ENCODE results near the gene NUP188.
"Not testable (repeated sequence)": the region's sequence is repeated elsewhere in the genome, so short reads cannot be mapped to it uniquely, and the experiment has no call there.

NUP188 gene

DNA sequence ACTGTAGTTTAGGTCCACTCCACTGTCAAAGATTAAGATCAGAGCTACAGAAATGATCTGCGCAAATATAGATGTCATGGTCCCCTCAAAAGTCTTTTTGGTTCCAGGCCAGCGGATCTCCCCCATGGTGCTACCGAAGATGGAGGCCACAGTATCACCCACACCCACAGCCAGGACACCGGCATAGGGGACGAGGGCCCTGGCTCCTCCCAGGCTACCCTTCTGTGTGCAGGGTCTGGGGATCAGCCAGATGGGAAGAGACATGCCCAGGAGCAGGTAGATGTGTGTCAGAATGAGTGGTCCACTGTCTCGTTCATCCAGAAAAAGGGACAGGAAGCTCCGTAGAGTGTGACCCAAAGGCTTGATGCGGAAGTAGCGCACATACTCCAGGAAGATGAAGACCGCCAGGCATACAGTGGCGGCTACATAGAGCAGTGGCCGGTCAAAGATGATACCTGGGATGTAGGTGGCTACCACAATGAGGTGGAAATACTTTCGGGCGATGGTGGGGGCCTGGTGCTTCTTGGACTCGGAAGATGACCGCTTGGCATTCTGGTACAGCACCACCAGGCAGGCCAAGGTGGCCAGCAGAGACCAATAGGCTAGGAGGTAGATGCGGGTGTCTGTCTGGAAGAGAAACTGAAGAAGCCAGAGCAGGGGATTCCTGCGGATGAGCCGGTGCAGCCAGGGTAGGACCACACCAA lies 1.5 kb upstream of the NUP188 start:
- no peaks in the 10 kb centered on the region; the same call in 1 of the 2 replicates for H3F3A ChIP-seq (ENCODE audit: control insufficient read depth, insufficient read depth)
- H3K9me2 ChIP-seq (replicated peaks; ENCODE audit: control insufficient read depth, low read length), result no peaks in the 10 kb centered on the region
- peak overlapping the region; percentile 83 for H3K4me2 ChIP-seq (ENCODE audit: low read length)
- H3K4me3 ChIP-seq (ENCODE audit: low read length), result peak overlapping the region; percentile 93; the same call in 1 of the 2 replicates
- H3K4me1 ChIP-seq (ENCODE audit: control insufficient read depth, low read length), result peaks cover 14% of the 10 kb centered on the region
- no peaks in the 10 kb centered on the region for H4K20me1 ChIP-seq (ENCODE audit: control insufficient read depth, insufficient read depth, low read depth, low read length)
- H3K36me3 ChIP-seq (ENCODE audit: control insufficient read depth, low read length), result peaks cover 21% of the 10 kb centered on the region
- TF ChIP-seq, protein P1, sequence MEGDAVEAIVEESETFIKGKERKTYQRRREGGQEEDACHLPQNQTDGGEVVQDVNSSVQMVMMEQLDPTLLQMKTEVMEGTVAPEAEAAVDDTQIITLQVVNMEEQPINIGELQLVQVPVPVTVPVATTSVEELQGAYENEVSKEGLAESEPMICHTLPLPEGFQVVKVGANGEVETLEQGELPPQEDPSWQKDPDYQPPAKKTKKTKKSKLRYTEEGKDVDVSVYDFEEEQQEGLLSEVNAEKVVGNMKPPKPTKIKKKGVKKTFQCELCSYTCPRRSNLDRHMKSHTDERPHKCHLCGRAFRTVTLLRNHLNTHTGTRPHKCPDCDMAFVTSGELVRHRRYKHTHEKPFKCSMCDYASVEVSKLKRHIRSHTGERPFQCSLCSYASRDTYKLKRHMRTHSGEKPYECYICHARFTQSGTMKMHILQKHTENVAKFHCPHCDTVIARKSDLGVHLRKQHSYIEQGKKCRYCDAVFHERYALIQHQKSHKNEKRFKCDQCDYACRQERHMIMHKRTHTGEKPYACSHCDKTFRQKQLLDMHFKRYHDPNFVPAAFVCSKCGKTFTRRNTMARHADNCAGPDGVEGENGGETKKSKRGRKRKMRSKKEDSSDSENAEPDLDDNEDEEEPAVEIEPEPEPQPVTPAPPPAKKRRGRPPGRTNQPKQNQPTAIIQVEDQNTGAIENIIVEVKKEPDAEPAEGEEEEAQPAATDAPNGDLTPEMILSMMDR (IDR thresholded peaks at IDR 0.05; ENCODE audit: low read depth, low read length, poor library complexity, severe bottlenecking), result no peak
- H3K27me3 ChIP-seq (ENCODE audit: control insufficient read depth, low read length), result no peaks in the 10 kb centered on the region
- no peaks in the 10 kb centered on the region for H3K9me3 ChIP-seq (ENCODE audit: control insufficient read depth, insufficient read depth, low read length)
- peaks cover 49% of the 10 kb centered on the region for H3K79me2 ChIP-seq (ENCODE audit: control insufficient read depth, low read length)
- H3K27ac ChIP-seq (ENCODE audit: low read depth, low read length), result no peak overlapping the region

DNA sequence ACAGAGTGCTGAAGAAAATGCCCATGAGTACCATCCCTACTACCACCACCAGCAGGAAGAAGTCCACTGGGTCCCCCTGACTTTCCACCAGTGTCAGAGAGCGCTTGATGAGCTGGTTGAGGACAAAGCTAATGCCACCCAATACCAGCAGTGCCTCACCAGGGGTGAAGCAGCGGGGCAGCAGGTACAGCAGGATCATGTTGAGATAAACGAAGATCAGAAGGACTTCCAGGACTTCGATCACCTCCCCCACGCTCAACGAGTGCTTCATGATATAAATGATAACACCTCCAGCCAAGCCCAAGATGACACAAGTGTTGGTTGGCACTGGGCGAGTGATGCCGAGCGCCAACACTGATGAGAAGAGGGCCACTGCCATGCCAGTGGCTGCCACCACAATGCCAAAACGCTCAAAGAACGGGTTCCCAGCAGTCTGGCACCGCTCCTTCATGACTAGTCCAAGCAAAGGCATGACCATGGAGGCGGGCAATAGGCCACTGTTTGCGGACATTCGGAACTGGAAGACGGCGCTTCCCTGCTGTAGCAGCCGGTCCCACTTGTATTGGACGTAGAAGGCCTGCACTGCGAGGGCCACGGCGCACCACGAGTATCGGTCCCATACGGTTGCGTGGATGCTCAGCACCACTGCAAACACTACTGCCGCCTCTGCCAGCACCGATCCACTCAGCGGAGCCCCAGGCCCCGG lies 775 bp upstream of the NUP188 start:
- peaks cover 49% of the 10 kb centered on the region for H3K79me2 ChIP-seq (ENCODE audit: control insufficient read depth, low read length)
- H3K9me3 ChIP-seq (ENCODE audit: control insufficient read depth, insufficient read depth, low read length), result no peaks in the 10 kb centered on the region
- H4K20me1 ChIP-seq (ENCODE audit: control insufficient read depth, insufficient read depth, low read depth, low read length), result no peaks in the 10 kb centered on the region
- H3K4me1 ChIP-seq (ENCODE audit: control insufficient read depth, low read length), result peaks cover 14% of the 10 kb centered on the region
- no peaks in the 10 kb centered on the region for H3K9me2 ChIP-seq (replicated peaks; ENCODE audit: control insufficient read depth, low read length)
- H3K4me3 ChIP-seq (ENCODE audit: low read length), result peak overlapping the region; percentile 93
- no peaks in the 10 kb centered on the region for H3K27me3 ChIP-seq (ENCODE audit: control insufficient read depth, low read length)
- peaks cover 28% of the 10 kb centered on the region for H3K36me3 ChIP-seq (ENCODE audit: control insufficient read depth, low read length)
- TF ChIP-seq EZH2phosphoT487 (IDR thresholded peaks at IDR 0.05; ENCODE audit: borderline replicate concordance, low read length), result no peak
- TF ChIP-seq, protein P1 (IDR thresholded peaks at IDR 0.05; ENCODE audit: low read depth, low read length, poor library complexity, severe bottlenecking), result no peak
- H3K27ac ChIP-seq (ENCODE audit: low read depth, low read length), result no peak overlapping the region
- no peaks in the 10 kb centered on the region; the same call in 1 of the 2 replicates for H3F3A ChIP-seq (ENCODE audit: control insufficient read depth, insufficient read depth)
- peak overlapping the region; percentile 83 for H3K4me2 ChIP-seq (ENCODE audit: low read length)

DNA sequence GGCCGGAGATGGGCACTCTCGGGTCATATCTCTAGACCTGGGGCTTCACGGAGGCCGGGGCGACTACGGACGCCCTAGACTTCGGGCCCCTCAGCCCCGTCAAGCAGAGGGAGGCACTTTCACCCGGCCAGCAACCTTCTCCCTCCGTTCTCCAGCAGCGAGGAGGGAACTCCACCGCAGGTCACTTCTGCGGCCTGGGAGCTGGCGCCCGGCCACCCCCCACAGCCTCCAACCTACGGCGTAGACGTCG lies 297 bp upstream of the NUP188 start:
- Histone ChIP-seq H3K4me3 (ENCODE audit: low read length) (peak overlapping the region; percentile 93), H3K27me3 (ENCODE audit: control insufficient read depth, low read length) (no peaks in the 10 kb centered on the region), H3K36me3 (ENCODE audit: control insufficient read depth, low read length) (peaks cover 31% of the 10 kb centered on the region), H3K4me1 (ENCODE audit: control insufficient read depth, low read length) (peaks cover 14% of the 10 kb centered on the region), H3K4me2 (ENCODE audit: low read length) (peak overlapping the region; percentile 83), H3K79me2 (ENCODE audit: control insufficient read depth, low read length) (peaks cover 49% of the 10 kb centered on the region), H3K27ac (ENCODE audit: low read depth, low read length) (peak overlapping the region; percentile 57; the same call in 1 of the 2 replicates), H3K9me3 (ENCODE audit: control insufficient read depth, insufficient read depth, low read length) (no peaks in the 10 kb centered on the region), H3K9me2 (replicated peaks; ENCODE audit: control insufficient read depth, low read length) (no peaks in the 10 kb centered on the region), H4K20me1 (ENCODE audit: control insufficient read depth, insufficient read depth, low read depth, low read length) (no peaks in the 10 kb centered on the region), H3F3A (ENCODE audit: control insufficient read depth, insufficient read depth) (no peaks in the 10 kb centered on the region; the same call in 1 of the 2 replicates)
- TF ChIP-seq, protein P1 (IDR thresholded peaks at IDR 0.05; ENCODE audit: low read depth, low read length, poor library complexity, severe bottlenecking), result no peak
- TF ChIP-seq EZH2phosphoT487 (IDR thresholded peaks at IDR 0.05; ENCODE audit: borderline replicate concordance, low read length), result no peak

DNA sequence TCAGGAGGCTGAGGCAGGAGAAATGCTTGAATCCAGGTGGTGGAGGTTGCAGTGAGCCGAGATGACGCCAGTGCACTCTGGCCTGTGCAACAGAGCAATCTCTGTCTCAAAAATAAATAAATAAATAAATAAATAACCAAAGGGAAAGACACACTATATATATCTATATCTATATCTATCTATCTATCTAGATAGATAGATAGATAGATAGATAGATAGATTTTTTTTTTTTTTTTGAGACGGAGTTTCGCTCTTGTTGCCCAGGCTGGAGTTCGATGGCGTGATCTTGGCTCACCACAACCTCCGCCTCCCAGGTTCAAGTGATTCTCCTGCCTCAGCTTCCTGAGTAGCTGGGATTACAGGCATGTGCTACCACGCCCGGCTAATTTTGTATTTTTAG lies 13.9 kb downstream of the NUP188 start:
- not testable (repeated sequence) for H3K79me2 ChIP-seq (ENCODE audit: control insufficient read depth, low read length); H4K20me1 ChIP-seq (ENCODE audit: control insufficient read depth, insufficient read depth, low read depth, low read length)

More for the DNA sequence above, 13.9 kb downstream of the NUP188 start:
- not testable (repeated sequence) for H3K4me2 ChIP-seq (ENCODE audit: low read length); H3K27ac ChIP-seq (ENCODE audit: low read depth, low read length); H3K9me3 ChIP-seq (ENCODE audit: control insufficient read depth, insufficient read depth, low read length); H3K27me3 ChIP-seq (ENCODE audit: control insufficient read depth, low read length); H3K9me2 ChIP-seq (replicated peaks; ENCODE audit: control insufficient read depth, low read length); H3F3A ChIP-seq (ENCODE audit: control insufficient read depth, insufficient read depth); H3K4me3 ChIP-seq (ENCODE audit: low read length)
- Histone ChIP-seq H3K4me1 (ENCODE audit: control insufficient read depth, low read length) (peaks cover 18% of the 10 kb centered on the region), H3K36me3 (ENCODE audit: control insufficient read depth, low read length) (peaks cover 80% of the 10 kb centered on the region)

Measured in DOHH2 (cell line).